Left forelimb (tissue), 1 donor: ENCODE measurements around the gene FAM186B.
A peak's percentile ranks its signal among the peaks of the same experiment; 100 is the strongest.

Source experiments
- DNase-seq: peaks from one replicate; pipeline ENCODE4 v3.0.0-alpha.2; 2018; ENCODE audit warnings: low spot score

Gene FAM186B

DNA sequence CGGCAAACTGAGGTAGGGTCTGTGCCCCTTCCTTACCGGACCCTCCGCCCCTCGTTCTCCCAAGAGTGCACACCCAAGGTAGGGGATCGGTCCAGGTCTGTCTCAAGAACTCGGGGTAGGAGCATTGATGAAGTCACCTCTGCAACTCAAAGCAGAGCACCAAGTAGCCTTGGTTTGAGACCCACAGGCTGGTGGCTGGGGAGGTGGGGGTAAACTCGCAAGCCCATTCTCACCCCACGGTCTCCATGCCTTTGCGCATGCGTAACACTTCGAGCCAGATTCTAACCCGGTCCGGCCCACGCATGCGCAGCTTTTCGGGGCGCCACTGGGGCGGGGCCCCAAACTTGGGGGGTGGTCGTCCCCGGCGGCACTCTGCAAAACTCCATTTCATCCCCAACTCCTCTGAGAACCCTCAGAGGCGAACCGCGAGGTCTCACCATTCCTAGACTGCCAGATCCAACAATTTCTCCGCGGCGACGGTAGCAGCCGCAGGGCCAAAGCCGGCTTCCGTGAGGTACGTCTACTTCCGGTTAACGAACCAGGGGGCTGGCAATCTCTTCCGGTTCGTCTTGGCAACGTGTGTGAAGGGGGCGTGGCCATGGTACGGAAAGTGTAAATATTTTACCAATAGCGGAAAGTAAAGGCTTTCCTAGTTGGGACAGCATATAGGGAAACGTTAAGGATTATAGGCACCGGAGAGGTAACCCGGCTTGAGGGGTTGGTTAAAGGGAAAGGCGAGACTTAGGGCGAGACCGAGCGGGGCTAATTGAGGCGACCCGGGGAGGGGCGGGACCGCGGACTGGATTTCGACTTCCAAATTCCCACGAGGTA is 37.6 kb downstream of the FAM186B start, which contains the start of gene MCRS1:
Gene MCRS1, minus strand, starts transcription at position 532 of the 831 bp plus-strand sequence. CDS start 1,411 bp downstream, outside the sequence.
- DNase-seq: peak; percentile 92

DNA sequence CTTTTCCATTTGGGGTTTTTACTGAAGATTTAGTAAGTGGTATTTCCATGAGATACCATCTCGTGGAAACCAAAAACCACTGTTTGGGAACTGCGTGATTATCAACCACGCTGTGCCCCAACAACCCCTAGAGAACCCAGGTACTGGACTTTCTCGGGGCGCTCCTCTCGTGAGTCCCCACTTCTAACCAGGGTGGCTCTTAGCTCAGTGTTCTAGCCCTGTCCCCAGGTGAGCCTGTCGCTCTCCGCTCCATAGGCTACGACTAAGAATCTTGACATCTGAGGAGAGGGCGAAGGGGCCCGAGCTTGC is 38.2 kb downstream of the FAM186B start:
- DNase-seq: no peak

DNA sequence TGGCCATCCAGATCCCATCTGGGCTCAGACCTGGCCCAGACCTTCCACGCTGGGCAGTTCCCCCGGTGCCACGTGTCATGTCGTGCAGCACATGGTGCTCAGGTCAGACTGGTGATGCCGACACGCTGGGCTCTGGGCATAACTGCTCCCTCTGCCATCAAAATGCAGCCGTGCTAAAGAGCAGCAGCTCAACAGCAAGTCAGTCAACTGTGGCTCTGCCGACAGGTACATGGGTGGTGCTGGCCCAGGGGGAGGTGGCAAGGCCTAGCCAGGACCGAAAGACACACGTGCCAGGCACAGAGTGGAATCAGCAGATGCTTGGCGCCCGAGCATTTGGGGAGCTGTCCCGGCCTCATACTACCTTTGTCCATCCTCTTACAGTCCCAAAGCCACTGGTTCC is 39.1 kb downstream of the FAM186B start:
- no peak for DNase-seq

DNA sequence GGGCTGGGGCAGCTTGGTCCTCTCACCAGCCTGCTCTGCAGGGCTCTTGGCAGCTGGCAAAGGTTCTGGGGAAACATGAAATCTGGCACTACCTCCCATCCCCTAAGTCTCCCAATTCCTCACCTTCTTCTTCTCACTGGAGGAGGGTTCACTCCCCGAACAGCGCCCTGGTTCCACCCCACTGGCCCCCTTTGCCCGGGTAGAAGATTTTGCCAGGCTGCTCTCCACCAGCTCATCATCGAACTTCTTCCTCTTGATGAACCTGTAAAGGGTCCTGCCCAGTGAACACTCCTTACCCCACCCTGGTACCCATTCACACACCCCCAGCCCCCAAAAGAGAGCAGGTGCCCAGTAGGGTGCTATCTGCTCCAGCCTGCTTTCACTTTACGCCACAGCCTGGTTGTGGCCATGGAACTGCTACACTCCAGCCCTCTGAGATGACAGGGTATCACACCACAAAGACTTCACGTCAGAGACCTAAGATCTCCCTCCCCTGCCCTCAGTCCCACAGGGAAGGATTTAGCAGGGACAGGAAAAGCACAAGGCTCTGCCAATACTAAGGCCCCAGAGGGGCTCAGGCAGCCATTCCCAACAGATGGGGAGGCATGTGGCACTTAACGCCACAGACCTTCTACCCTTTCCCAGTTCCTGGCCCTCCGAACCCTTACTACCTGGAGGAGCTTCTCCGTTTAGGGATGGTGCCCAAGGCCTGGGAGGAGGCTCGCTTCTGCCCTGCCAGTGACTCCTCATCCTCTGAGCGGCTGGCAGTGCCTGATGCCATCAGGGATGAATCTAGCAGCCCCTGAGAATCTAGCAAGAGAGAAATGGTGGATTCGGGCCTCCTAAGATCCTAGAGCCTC is 39.8 kb downstream of the FAM186B start:
- DNase-seq: no peak

DNA sequence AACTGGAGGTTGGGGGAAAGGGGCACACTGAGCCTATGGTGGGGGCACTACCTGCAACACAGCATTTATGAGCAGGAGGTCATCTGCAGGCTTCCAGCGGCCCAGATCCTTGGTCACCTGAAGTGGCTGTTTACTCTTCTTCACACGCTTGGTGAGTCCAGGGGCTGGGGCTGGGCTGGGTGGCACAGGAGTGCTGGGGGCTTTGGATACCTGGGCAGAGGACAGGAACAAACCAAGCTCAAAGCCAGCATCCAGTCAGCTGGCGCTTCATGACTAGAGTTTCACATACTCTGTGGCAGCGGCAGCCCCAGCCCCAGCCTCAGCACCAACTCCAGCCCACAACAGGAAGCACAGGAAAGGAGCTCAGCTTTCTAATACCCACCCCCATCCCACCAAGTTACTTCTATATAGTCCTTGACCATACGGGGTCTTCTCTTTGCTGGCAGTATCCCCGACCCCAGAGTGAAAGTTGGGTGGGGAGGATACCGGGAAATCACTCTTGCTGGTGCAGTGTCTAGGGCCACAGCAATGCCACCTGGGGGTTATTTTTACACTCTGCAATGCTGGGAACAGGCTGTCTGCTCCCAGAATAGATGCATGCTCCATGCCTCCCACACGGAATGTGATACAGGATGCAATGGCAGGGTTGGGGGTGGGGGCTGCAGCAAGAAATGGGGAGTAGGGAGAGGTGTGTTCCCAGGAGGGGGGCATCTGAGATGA is 40.6 kb downstream of the FAM186B start:
- no peak for DNase-seq

DNA sequence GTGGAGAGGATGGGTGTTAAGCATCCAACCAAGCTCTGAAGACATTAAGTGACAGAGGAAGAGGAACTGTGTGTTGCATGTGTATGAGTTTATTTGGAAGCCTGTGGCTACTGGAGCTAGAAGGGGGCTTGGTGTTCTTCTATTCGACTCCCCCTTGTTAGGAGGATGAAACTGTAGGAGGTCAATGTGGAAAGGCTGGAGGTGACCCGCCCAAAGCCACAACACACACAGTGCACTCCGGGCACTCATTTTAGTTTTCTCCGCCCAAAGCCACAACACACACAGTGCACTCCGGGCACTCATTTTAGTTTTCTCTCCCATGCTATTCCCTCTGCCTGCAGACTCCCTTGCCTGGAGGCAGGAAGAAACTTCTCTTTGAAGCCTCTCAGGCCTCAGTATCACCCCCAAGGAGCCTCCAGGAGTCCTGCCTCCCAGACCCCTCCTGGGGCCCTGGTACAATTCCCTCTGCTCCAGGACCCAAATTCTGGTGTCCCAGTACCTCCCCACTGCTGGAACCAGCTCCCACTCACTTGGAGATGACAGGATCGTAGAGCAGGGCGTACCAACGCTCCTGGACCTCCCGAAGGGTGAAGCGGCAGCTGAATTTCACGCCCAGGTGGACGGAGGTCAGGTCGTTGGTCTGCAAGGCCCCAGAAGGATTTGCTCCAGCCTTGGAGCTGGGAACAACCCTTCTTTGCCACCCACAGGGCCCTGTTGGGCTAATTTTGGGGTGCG is 41.3 kb downstream of the FAM186B start:
- DNase-seq: no peak

DNA sequence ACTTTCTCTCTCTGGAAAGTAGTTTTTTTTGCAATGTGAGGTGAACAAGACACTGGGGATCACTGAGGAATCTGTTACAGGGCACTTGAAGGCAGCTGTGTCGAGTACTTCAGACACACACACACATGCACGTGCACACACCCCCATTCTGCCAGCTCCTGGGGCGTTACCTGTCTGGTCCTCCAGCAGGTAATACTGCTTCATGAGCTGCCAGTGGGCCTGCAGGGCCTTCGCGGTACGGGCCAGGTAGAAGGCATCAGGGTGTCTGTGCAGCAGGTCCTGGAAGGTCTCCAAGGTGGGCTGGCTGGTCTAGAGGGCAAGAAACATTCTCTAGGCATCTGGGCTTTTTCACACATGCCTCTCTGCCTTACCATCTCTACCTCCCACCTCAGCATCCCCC is 42.6 kb downstream of the FAM186B start:
- DNase-seq: no peak

DNA sequence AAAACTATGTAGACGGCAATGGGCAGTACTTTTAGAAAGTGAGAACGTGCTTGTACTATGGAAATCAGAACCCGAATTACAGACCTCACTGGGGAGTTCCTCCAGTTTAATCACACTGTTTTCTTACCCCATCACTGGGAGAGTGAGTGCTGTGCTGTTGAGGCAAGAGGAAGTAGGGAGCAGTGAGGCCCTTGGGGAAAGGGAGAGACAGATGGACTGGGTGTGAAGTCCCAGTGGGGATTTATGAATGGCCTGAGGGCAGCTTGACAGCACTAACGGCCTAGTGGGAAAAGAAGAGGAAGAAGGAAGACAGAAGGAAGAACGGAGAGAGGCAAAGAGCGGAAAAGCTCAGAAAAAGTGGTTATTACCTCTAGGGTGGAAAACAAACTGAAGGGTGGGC is 43.2 kb downstream of the FAM186B start:
- no peak for DNase-seq

DNA sequence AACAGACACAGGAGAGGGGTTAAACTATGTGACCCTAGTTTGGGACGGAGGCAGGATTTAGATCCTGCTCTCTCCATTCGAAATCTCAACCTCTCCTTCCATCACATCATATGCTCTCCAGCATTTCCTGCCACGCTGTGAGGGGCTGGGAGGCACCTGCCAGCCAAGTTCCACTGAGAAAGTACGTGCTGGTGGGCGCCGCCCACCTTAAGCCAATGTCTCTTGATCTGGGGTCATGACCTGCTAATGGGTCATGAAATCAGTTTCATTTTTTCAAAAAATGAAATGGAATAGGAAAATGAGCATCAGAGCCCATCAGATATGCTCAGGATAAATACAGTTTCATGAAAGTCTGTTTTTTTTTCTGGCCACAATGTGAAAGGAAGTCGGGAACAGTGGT is 44.7 kb downstream of the FAM186B start:
- DNase-seq: no peak

DNA sequence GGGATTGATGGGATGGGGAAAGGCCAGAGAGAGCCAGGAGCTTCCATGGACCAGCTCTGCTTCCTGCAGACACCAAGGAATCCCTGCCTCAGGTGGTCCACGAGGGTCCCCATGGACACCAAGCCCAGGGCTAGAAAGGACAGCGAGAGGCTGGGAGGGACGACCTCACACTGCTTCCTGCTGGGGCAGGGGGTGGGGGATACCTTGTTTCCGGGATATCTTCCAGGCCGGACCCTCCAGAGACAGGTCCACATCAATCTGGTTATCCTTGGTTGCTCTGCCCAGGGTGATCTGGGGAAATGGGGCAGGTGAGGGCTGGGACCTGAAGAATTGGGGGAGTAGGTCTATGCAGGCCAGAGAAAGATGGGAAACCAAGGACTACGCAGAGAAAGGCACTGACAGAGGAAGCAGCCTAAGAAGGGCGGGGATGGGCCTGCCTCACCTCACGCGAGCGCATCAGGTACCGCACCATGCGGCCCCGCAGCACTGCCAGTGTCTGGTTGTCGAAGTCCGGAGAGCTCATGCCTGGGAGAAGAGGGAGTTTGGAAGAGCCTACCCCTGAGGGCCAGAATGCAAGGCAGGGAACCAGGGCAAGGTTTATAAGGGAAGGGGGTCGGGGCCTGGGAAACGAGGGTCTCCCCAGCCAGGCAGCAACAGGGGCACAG is 46.3 kb downstream of the FAM186B start:
- DNase-seq: no peak

DNA sequence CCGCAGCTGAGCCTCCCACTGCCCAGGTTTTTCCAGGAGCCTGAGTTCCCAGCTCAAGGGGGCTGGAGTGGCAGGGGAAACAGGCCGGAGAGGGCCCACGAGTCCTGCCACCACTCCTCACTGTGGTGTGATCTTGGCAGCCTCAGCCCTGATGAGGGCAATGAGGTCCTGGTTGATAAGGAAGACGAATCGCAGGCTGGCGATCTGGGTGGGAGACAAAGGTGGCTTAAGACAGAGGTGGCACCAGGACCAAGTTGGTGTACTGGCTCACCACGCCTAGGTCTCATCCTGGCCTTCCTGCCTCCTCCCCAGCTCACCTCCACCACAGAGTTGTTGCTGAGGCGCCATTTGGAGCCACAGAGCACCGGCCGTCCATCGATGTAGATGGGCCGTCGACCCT is 46.9 kb downstream of the FAM186B start:
- no peak for DNase-seq

DNA sequence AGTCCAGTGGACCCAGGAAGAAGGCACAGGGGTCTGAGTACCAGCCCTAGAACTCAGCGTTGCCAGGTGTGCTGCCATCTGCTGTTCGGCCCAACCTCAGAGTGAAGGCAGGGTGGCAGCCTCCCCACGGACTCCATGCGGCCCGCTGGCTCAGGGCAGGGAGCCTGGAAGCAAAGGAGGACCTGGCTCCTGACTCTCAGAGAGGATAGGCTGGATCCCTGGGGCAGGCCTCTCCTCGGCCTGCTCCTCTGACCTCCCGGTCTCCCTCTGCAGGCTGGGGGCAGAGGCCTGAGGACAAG is 47.6 kb downstream of the FAM186B start:
- no peak for DNase-seq

DNA sequence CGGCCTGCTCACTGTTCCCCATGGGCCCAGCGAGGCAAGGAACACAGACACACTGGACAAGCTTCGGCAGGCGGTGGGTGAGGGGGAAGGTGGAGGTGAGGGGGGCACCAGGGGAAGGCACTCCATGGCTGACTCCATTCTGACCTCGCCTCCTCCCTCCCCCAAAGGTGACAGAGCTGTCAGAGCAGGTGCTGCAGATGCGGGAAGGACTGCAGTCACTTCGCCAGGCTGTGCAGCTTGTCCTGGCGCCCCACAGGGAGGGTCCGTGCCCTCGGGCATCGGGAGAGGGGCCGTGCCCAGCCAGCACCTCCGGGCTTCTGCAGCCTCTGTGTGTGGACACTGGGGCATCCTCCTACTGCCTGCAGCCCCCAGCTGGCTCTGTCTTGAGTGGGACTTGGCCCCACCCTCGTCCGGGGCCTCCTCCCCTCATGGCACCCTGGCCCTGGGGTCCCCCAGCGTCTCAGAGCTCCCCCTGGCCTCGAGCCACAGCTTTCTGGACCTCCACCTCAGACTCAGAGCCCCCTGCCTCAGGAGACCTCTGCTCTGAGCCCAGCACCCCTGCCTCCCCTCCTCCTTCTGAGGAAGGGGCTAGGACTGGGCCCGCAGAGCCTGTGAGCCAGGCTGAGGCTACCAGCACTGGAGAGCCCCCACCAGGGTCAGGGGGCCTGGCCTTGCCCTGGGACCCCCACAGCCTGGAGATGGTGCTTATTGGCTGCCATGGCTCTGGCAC is 48.1 kb downstream of the FAM186B start:
- DNase-seq: no peak

DNA sequence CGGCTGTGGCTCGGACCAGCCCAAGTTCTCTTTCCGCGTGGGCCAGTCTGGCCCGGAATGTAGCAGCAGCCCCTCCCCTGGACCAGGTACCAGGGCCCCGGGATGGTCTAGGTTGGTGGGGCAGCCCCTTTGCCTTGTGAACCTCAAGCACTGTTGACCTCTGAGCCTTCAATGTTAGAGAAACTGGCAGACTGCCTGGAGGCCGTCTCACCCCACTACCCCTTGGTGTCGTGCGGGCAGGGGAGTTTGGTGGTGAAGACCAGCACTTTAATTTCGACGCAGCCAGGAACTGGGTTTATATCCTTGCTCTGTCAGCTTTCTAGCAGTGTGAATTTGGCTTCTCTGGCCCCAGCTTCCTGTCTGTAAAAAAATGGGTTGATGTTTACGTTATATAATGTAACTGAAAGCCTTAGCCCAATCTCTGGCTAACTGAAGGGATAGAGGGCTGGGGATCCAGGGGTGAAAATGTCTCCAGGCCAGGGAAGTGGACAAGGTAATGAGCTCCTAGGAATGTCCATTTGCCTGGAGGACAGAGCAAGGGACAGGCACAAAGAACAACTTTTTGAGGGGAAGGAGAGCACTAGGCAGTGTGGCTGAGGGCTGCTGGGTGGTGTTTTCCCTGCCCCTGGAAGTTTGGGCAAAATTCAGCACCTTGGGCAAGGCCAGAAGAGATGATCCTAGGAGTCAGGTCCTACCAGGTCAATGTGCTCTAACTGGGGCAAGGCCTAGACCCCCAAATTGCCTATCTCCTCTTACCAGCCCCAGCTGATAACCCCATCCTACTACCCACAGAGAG is 48.9 kb downstream of the FAM186B start:
- no peak for DNase-seq

DNA sequence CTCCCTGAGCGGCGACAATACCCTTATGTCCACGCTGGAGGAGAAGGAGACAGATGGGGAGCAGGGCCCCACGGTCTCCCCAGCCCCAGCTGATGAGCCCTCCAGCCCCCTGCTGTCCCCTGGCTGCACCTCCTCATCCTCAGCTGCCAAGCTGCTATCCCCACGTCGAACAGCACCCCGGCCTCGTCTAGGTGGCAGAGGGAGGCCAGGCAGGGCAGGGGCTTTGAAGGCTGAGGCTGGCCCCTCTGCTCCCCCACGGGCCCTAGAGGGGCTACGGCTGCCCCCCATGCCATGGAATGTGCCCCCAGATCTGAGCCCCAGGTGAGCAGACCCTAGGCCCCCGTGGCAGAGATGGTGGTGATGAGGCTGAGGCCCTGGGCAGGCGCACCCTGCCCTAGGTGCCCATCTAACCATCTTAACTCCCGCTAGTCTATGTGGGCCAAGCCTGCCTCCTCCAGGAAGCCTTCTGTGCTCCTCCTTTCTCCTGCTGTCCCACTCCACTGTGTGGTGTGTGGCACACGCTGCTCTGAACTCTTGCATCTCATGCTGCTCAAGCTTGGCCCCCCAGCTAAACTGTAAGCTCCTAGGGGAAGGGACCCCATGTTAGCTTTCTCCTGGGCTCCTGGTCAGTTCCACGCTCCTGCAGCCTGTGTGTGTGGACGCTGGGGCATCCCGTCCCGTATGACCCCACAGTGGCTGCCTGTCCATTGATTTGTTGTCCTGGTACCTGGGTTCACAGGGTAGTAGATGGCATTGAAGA is 49.6 kb downstream of the FAM186B start:
- no peak for DNase-seq

DNA sequence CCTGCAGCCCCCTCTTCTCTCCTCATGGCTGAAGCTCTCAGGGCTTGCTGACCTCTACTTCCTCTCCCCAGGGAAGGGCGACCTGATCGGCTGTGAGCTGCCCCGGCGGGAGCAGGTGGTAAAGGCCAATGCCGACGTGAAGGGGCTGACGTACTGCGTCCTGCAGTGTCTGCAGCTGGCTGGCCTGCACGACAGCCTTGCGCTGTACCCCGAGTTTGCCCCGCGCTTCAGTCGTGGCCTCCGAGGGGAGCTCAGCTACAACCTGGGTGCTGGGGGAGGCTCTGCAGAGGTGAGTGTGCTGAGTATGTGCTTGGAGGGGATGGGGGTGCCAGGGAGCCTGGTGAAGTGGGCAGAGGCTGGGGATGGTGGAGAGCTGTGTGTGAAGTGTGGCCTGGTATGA is 51.2 kb downstream of the FAM186B start:
- DNase-seq: no peak

DNA sequence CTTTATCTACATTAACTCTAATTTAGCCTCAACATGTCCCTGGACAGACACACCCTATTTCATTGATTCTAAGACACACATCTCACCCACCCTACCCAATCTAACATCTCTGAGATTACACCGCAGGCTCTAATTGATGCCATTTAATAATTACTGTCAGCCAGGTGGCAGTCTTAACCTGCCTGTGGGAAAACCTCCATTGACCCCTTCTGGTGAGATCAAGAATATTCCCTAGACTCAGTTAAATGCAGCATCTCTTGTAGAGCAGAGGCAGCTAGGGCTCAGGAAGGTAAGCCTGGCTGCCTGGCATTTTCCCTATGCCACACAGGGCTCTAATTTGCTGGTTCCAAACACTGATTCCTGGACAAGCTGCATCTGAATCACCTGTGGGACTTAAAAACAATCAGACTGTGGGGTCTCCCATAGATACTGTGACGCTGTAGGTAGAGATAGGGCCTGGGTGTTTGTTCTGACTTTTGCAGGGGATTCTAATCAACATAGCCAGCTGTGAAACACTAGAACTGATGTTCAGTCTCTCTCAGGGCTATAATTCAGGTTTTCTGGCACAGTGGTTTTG is 51.8 kb downstream of the FAM186B start:
- no peak for DNase-seq

DNA sequence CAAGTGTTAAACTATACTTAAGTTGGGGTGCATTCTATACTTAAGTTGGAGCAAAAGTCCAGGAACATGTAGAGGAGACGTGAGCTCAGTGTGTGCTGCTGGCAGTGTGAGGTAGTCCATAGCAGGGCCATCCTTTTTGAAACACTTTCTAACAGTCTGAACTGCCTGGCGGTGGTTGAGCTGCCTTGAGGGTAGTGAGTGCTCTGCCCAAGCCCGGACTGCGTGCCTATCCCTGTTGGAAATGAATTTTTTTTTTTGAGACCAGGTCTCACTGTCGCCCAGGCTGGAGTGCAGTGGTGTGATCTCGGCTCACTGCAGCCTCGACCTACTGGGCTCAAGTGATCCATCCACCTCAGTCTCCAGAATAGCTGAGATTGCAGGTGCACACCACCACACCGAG is 52.5 kb downstream of the FAM186B start:
- DNase-seq: no peak

DNA sequence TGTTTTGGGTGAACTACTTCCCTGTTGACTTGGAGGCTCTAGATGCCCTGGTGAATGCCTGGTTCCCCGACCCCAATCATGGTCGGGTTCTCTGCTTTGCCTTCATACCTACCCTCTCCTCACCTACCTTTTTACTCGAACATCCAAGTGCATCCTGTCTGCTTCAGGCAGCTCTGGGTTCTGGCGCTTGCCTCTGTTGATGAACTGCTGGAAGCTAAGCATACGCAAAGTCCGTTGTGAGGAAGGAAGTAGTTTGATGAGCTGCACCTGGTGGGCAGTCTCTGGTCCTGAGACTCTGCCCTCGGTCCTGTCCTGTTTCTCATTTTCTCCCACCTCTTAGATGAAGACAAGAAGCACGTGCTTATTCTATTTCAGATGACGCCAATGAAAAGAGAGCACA is 53.0 kb downstream of the FAM186B start:
- DNase-seq: no peak
